Activated CD4-positive, CD25-positive, alpha-beta regulatory T cell treated with anti-CD3 and anti-CD28 coated beads, Interleukin-2, amount 50 U/mL, for 72 hours (primary cell): Measurements from ENCODE around the gene TMEM31.
"Not testable (repeated sequence)": the region's sequence is repeated elsewhere in the genome, so short reads cannot be mapped to it uniquely, and the experiment has no call there.

ENCODE experiments used
- DNase-seq: peaks from one replicate; pipeline ENCODE4 v3.0.0; 2021

The TMEM31 gene

GRCh38 chrX:103727115-103727514 is 16.4 kb downstream of the TMEM31 start:
- no peak for DNase-seq

- no peak for DNase-seq
Measured at GRCh38 chrX:103729015-103729414, 18.3 kb downstream of the TMEM31 start.

- no peak for DNase-seq
Measured at GRCh38 chrX:103730147-103730795, 19.6 kb downstream of the TMEM31 start.

- no peak for DNase-seq
Measured at GRCh38 chrX:103730796-103731493, 20.2 kb downstream of the TMEM31 start.

GRCh38 chrX:103733017-103733416 is 22.3 kb downstream of the TMEM31 start:
- no peak for DNase-seq

- DNase-seq: no peak
Measured at GRCh38 chrX:103734125-103734760, 23.5 kb downstream of the TMEM31 start.

- no peak for DNase-seq
Measured at GRCh38 chrX:103737696-103738095, 27.0 kb downstream of the TMEM31 start.

- DNase-seq: no peak
Measured at GRCh38 chrX:103739421-103739820, 28.7 kb downstream of the TMEM31 start.

- DNase-seq: no peak
Measured at GRCh38 chrX:103741879-103742278, 31.2 kb downstream of the TMEM31 start.

GRCh38 chrX:103742339-103742738 is 31.6 kb downstream of the TMEM31 start:
- DNase-seq: no peak

GRCh38 chrX:103747163-103747562 is 36.5 kb downstream of the TMEM31 start:
- no peak for DNase-seq

- no peak for DNase-seq
Measured at GRCh38 chrX:103754401-103754800, 43.7 kb downstream of the TMEM31 start.

- DNase-seq: no peak
Measured at GRCh38 chrX:103756736-103757135, 46.0 kb downstream of the TMEM31 start.

- no peak for DNase-seq
Measured at GRCh38 chrX:103758555-103758954, 47.8 kb downstream of the TMEM31 start.

GRCh38 chrX:103763541-103763940 is 52.8 kb downstream of the TMEM31 start:
- not testable (repeated sequence) for DNase-seq
